Ecto neural progenitor cell (in vitro differentiated cells): ENCODE results near the gene KRTAP5-3.
"Not testable (repeated sequence)": the region's sequence is repeated elsewhere in the genome, so short reads cannot be mapped to it uniquely, and the experiment has no call there.

Experiments
- DNase-seq: peaks from one replicate; pipeline ENCODE4 v3.0.0-alpha.2; 2018; ENCODE audit warnings: low spot score

Gene KRTAP5-3, protein sequence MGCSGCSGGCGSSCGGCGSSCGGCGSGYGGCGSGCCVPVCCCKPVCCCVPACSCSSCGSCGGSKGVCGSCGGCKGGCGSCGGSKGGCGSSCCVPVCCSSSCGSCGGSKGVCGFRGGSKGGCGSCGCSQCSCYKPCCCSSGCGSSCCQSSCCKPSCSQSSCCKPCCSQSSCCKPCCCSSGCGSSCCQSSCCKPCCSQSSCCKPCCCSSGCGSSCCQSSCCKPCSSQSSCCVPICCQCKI

GRCh38 chr11:1608363-1608762 lies at the start of gene KRTAP5-3:
Gene KRTAP5-3, minus strand, starts transcription at chr11:1608463. Its CDS starts 78 bp downstream, at chr11:1608385.
- no peak for DNase-seq

- no peak for DNase-seq
These were observed 48.4 kb upstream of the KRTAP5-3 start for GRCh38 chr11:1656670-1657069.

GRCh38 chr11:1656061-1656441 lies 47.8 kb upstream of the KRTAP5-3 start:
- DNase-seq = no peak

DNA sequence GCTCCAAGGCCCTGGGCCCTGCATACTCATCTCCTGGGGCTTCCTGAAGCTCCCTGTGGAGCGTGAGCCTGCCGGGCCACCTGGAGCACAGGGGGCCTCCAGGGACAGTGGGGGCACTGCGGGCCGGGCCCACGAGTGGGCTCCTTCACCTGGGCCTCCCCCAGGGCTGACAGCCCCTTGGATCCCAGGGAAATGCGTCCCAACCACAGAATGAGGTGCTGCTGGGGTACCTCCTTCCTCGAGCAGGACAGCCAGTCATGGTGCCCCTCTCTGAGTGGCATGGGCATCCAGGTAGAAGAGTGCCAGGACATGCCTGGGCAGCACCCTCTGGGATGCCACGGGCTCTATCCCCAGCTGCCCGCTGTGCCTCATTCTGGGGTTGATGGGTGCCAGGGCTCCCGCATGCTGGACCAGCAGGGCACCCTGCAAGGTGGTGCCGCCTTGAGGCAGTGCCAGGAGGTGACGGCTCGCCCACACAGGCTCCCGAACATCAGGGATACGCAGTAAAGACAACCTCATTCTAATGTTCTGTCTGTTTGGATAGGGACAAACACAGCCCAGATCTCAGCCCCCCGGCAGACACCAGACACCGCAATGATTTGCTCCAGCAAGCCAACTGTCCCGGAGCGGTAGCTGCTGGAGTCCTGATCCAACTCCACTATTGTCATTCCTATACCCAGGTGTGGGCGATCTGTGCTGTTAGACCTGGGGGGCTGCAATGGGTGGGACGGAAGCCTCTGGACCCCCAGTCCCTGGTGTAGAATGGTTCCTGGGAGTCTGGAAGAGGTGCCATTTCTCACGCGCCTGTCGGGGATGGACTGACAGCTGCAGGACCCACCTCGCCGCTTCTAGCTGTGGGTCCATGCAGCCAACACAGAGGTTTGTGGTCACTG lies 47.2 kb upstream of the KRTAP5-3 start:
- peak; percentile 43 for DNase-seq

DNA sequence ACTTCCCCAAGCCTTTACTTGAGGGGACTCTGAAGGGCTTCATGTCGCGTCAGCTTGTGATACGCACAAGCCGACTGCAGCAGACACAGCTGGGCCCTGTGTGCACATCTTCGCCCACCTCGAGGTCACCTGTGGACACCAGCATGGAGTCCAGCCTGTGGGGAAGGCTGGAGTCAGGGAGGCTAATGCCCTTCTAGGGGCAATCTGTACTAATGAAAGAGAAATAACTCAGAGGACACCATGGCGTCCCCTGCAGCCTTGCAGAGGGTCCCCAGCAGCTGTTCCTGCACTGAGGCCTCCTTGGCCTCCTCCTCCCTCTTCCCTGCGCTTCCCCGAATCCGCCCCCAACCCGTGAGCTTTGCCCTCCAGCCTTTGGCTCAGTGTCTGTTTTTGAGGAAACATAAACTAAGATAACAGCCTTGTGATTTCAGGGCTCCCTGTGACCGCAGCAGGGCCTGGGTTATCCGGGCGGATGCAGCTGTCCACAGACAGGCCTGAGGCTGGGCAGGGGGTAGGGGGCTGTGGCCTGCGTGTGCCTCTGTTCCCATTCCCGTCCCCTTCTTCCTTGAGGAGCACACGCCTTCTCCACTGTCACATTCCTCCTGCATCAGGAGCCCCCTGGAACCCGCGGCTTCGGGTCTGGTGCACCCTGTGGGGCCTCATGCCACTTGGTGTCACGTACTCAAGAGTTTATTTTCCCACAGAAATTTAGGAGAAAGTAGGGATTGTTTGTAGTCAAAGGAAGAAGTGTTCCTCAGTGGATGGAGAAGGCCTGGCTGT lies 46.3 kb upstream of the KRTAP5-3 start:
- no peak for DNase-seq

DNA sequence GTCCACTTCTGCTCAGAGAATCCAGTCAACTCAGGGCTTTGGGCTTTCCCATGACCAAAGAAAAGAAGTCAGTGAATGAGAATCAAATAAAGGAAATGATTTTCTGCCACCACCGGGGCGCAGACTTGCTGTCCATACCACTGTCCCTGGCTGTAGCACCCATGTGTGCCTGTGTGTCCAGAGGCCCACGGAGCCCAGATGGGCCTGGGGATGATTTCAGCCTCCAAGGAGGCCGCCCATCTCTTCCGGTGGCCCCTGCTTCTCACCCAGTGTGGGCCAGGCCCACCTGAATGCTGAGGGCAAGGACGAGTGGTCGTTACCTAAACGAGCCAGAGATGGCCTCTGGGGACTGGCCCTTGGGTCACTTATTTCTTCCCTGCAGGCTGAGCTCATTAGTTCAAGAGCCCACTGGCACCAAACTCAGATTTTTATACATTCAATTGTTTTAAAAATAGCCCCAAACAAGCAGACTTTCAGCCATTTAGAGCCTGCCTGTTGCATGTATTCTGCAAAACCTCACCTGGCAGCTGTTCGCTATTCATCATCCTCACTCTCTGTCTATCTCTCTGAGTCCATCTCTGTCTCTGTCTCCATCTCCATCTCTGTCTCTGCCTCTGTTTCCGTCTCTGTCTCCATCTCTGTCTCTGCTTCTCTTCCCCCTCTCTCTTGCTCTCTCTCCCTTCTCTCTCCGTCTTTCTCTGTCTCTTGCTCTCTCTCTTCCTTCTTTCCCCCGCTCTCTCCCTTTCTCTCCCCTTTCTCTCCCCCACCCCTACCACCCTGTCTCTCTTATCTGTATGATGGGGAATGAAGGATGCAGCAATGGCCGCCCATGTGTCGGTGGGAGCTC lies 45.5 kb upstream of the KRTAP5-3 start:
- peak; percentile 42 for DNase-seq

GRCh38 chr11:1652771-1653540 lies 44.7 kb upstream of the KRTAP5-3 start:
- DNase-seq = peak; percentile 90

GRCh38 chr11:1652442-1652770 lies 44.1 kb upstream of the KRTAP5-3 start:
- DNase-seq = no peak

GRCh38 chr11:1652026-1652425 lies 43.8 kb upstream of the KRTAP5-3 start:
- DNase-seq = peak; percentile 45

DNA sequence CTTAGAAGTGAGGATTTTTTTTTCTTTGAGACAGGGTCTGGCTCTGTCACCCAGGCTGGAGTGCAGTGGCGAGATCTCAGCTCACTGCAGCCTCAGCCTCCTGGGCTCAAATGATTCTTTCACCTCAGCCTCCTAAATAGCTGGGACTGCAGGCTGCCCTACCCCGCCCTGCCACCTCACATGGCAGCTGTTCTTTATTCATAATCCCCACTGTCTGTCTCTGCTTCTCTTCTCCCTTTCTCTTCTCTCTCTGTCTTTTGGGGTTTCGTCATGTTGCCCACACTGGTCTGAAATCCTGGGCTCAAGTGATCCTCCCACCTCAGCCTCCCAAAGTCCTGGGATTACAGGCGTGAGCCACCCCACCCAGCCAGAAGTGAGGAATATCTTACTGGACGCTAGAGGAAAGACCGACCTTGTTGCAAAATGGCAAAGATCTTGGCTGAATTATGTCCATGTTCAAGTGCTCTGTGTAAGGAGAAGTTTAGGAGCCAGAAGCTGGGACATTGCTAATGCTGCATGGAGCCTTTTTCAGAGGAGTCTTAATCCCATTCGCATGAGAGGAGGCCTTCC lies 43.2 kb upstream of the KRTAP5-3 start:
- no peak for DNase-seq

DNA sequence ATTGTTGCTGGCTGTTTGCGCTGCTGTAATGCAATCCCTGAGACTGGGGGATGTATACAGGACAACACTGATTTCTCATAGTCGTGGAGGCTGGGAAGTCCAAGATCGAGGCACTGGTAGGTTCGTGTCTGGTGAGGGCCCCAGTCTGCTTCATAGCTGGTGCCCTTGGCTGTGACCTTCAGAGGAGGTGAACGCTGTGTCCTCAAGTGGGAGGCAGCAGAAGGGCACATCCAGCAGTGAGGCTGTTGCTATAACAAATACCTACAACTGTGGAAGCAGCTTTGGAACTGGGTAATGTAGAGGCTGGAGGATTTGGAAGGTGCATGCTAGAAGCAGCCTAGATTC lies 42.6 kb upstream of the KRTAP5-3 start:
- DNase-seq = peak; percentile 29

- DNase-seq = no peak
These were observed 42.0 kb upstream of the KRTAP5-3 start for GRCh38 chr11:1650034-1650917.

GRCh38 chr11:1648653-1649420 lies 40.6 kb upstream of the KRTAP5-3 start:
- no peak for DNase-seq

DNA sequence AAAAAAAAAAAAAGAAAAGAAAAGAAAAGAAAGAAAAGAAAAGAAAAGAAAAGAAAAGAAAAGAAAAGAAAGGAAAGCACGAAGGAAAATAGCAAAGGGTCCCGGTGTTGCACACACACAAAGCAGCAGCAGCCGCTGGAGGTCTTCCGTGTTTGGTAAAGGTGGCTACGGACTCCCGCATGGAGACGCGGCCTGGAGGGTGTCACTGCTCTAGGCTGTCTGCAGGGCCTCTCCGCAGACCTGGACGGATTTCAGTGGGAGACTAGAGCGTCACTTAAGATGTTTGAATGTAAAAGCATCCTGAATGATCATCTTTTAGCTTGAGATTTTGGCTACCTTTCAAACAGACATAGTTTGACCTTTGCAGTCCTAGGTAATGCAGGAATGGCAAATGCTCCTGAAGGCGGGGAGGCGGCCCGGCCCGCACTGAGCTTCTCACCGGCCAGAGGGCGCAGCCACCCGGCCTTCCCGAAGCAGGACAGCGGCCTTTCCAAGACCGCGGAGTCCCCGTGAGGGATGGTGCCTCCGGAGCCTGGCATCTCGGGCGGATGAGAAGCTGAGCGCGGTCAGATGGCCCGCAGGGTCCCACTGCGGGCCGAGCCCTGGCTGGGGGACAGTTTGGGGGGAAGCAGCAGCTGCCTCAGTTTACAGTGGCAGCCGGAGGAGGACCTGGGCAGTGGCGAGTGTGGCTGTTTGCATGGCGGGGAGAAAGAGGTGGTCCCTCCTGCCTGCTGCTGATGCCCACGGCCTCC lies 39.8 kb upstream of the KRTAP5-3 start:
- no peak for DNase-seq

DNA sequence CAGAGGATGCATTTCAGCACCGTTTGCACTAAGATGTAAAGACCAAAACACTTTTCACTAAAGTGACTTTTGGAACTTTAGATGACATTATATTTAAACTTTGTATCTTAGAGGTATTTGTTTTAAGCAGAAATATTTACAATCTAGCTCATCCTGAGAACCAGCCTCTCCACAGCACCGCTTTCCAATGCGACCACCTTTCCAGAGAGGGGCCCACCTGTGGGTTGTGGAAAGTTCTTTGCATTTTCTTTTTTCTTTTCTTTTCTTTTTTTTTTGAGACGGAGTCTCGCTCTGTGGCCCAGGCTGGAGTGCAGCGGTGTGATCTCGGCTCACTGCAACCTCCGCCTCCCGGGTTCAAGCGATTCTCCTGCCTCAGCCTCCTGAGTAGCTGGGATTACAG lies 38.3 kb upstream of the KRTAP5-3 start:
- DNase-seq = not testable (repeated sequence)

GRCh38 chr11:1645357-1645821 lies 37.1 kb upstream of the KRTAP5-3 start:
- DNase-seq = no peak

GRCh38 chr11:1644601-1645356 lies 36.5 kb upstream of the KRTAP5-3 start:
- DNase-seq = no peak
